ENCODE measurements around the gene ZC3H12C.
A peak's percentile ranks its signal among the peaks of the same experiment; 100 is the strongest.

ZC3H12C gene

DNA sequence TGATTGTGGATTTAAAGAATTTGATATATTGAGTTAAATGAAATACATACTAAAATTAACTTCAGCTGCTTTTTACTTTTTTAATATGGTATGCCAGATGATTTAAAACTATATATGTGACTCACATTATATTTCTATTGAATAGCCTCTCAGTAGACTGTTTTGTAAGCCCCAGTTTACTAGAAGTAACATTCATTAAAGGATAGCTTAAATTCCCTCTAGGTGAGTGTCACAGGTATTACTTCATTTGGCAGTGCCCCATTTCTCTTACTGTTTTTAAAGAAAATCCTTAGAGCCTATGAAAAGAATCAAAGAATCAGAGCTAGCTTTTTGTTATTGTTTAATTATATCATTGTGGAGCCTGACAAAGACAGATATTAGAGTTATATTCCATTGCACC lies 48.6 kb downstream of the ZC3H12C start:
- no peak for TF ChIP-seq CTCF (IDR thresholded peaks at IDR 0.05; ENCODE audit: low read depth, low read length, missing control alignments)
- H3K4me3 ChIP-seq (ENCODE audit: low read depth, low read length) = no peak overlapping the region
- DNase-seq (ENCODE audit: low read depth) = no peak
- in situ Hi-C loops (cut with HindIII; ENCODE audit: low sequenced_read_pairs) = no loop called here

GRCh38 chr11:110147962-110148709 lies 54.9 kb downstream of the ZC3H12C start:
- no peak for TF ChIP-seq CTCF (IDR thresholded peaks at IDR 0.05; ENCODE audit: low read depth, low read length, missing control alignments)
- peak; percentile 80 for DNase-seq (ENCODE audit: low read depth)
- H3K4me3 ChIP-seq (ENCODE audit: low read depth, low read length) = no peak overlapping the region
- in situ Hi-C loops (cut with HindIII; ENCODE audit: low sequenced_read_pairs) = no loop called here

- DNase-seq (ENCODE audit: low read depth) = no peak
These were observed 55.9 kb downstream of the ZC3H12C start for GRCh38 chr11:110148775-110149744.

GRCh38 chr11:110152199-110152598 lies 59.0 kb downstream of the ZC3H12C start:
- no peak for TF ChIP-seq CTCF (IDR thresholded peaks at IDR 0.05; ENCODE audit: low read depth, low read length, missing control alignments)
- no peak for DNase-seq (ENCODE audit: low read depth)
- in situ Hi-C loops (cut with HindIII; ENCODE audit: low sequenced_read_pairs) = no loop called here
- H3K4me3 ChIP-seq (ENCODE audit: low read depth, low read length) = no peak overlapping the region

More at GRCh38 chr11:110148775-110149744, 55.9 kb downstream of the ZC3H12C start:
- no peak for TF ChIP-seq CTCF (IDR thresholded peaks at IDR 0.05; ENCODE audit: low read depth, low read length, missing control alignments)
- no peak overlapping the region for H3K4me3 ChIP-seq (ENCODE audit: low read depth, low read length)
- in situ Hi-C loops (cut with HindIII; ENCODE audit: low sequenced_read_pairs) = no loop called here

- in situ Hi-C loops (cut with HindIII; ENCODE audit: low sequenced_read_pairs) = no loop called here
- no peak for TF ChIP-seq CTCF (IDR thresholded peaks at IDR 0.05; ENCODE audit: low read depth, low read length, missing control alignments)
- DNase-seq (ENCODE audit: low read depth) = no peak
- H3K4me3 ChIP-seq (ENCODE audit: low read depth, low read length) = no peak overlapping the region
These were observed 60.3 kb downstream of the ZC3H12C start for GRCh38 chr11:110153474-110153873.

DNA sequence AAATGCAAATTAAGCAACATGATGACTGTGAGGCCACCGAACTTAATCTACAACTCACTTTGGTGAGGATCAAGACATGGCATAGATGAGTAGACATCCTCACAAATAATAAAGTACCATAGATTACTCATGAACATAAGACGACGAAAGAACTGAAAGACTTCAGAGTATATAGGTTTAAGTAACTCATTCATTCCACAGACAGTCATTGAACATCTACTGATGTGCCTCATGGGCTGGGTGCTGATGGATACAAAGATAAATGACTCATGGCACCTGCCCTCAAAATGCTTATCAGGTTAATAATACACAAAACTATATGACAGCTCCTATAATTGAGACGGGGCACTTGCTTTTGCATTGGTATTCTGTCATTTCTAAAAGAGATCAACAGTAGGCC lies 63.3 kb downstream of the ZC3H12C start:
- in situ Hi-C loops (cut with HindIII; ENCODE audit: low sequenced_read_pairs) = no loop called here
- TF ChIP-seq CTCF (IDR thresholded peaks at IDR 0.05; ENCODE audit: low read depth, low read length, missing control alignments) = no peak
- no peak for DNase-seq (ENCODE audit: low read depth)

More for the DNA sequence above, 63.3 kb downstream of the ZC3H12C start:
- H3K4me3 ChIP-seq (ENCODE audit: low read depth, low read length) = no peak overlapping the region

All from astrocyte of the cerebellum (primary cell).